Pericardium fibroblast (primary cell): ENCODE results near the gene CHD2. TPM values are rescaled to one million over a fixed set of nuclear protein-coding genes. Genes with fewer than 3 reads are reported as not detected.

Source experiments
- total RNA-seq: library from RNA; depleted of rRNA; stranded (reverse); fragments of >200 nt; gene quantifications from 2 replicates; pipeline ENCODE4 v1.2.3, GENCODE V29; 2015

The CHD2 gene
- 29.3 and 29.9 TPM in 2 replicates for total RNA-seq

DNA sequence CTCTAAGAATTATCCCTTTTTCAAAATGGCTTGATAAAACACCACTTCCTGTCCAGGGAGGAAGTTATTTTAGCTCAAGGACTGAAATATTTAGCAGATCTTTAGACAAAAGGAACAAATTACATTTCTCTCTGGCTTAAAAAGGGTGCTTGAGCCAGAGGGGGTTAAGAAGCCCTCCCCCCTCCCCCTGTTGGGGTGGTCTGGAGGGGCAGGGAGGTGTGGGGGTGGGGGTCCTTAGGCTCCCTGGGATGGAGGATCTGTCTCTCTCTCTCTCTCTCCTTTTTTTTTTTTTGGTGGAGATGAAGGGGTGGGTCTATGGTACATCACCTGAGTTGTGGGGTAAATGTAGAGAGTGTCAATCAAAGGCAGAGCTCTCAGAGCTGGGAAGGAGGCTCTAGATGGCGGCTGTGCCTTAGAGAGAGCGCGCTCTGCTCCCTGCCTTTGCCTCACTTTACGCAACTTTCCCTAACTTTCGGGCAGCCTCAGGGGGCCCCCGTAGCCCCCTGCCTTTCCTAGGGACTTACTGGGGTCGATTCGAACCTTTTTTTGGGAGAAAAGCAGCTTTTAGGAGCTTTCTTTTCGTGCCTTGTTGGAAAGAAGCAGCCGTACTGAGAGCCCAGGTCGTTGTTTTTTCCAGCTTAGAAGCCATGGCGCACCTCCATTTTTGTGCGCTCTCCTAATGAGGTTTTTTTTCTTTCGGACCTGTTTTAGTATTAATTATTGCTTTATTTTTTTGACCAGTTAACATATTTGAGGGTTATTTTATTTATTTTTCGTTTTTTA is at the start of gene CHD2:
Gene CHD2 (plus strand): TSS at position 377 of the 783 bp plus-strand sequence. CDS start 914 bp downstream, outside the sequence.

Other genes starting within 250 kb of the CHD2 start
- gene FAM174B, start 244.5 kb upstream of the CHD2 start, total RNA-seq, result 0.94 and 1.6 TPM in 2 replicates
- gene RGMA, start 188.9 kb downstream of the CHD2 start, total RNA-seq, result 10.4 and 17.7 TPM in 2 replicates